Omental fat pad (tissue), 4 donors: ENCODE data around the gene LPCAT1. TPM values are rescaled to one million over a fixed set of nuclear protein-coding genes. Genes with fewer than 3 reads are reported as not detected.

Source experiments
- ATAC-seq: fragments of 150-250 bp; one replicate; pipeline ENCODE4 v1.9.1; 2016; ENCODE audit warnings: mild to moderate bottlenecking, moderate library complexity; ENCODE audit not compliant: low FRiP score
- DNase-seq: peaks from one replicate; pipeline ENCODE4 v3.0.0-alpha.2; 2019; ENCODE audit warnings: low spot score
- total RNA-seq, 4 donors: library from RNA; depleted of rRNA; stranded (reverse); fragments of >200 nt; gene quantifications; one replicate each; pipeline ENCODE4 v1.1.0, GENCODE V29; 2016
- TF ChIP-seq, protein P1 (sequence below), 3 donors: fragments of 450-650 bp; IDR thresholded peaks; one replicate each; pipeline ENCODE4 v1.5.1; 2016 to 2017; ENCODE audit warnings: antibody characterized with exemption in 3 of 3, mild to moderate bottlenecking in 3 of 3, moderate library complexity in 2 of 3

Gene LPCAT1
- total RNA-seq, 4 donors from 2014 or later = 22.3 to 37.1 (median 34.5) TPM

DNA sequence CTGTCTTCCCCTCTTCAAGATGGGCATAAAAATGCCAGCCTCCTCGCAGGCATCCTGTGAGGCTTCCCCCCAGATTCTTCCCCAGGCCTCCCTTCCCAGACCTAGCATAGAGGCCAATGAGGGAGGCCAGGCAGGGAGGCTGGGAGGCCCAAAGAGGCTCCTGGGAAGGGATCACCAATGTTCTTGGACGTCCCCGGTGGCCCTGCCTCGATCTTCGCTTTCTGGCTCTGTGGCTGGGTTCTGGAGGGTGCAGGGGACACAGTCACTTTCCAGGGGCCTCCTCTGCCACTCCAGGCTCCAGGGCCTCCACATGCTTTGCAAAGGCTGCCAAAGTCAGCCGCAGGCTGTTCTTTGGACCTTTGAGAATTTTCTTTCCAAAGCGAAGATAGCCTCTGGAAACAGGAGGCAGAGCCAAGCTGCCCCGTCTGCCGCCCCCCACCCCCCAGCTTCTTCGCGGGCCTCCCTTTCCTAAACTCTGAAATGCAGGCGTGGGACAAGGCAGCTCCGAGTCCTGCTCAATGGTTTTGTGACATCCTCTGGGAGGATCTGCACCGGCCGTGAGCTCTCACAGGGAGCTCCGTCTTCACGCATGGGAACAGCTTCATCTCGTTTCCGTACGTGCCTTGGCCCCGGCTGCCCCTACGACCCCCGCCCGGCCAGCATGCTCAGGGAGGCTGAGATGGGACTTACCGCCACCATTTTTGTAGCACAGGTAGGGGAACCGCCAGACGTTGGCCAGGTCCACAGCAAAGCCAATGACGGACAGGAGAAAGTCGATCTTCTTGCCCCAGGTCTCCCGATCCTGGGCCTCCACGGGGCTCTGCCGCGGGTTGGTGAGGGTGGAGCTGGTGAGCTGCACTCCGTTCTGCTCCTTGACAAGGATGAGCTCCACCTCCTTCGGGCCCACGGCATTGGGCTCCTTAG, 81.3 kb downstream of the LPCAT1 start:
- no peak for DNase-seq
- TF ChIP-seq, protein P1, sequence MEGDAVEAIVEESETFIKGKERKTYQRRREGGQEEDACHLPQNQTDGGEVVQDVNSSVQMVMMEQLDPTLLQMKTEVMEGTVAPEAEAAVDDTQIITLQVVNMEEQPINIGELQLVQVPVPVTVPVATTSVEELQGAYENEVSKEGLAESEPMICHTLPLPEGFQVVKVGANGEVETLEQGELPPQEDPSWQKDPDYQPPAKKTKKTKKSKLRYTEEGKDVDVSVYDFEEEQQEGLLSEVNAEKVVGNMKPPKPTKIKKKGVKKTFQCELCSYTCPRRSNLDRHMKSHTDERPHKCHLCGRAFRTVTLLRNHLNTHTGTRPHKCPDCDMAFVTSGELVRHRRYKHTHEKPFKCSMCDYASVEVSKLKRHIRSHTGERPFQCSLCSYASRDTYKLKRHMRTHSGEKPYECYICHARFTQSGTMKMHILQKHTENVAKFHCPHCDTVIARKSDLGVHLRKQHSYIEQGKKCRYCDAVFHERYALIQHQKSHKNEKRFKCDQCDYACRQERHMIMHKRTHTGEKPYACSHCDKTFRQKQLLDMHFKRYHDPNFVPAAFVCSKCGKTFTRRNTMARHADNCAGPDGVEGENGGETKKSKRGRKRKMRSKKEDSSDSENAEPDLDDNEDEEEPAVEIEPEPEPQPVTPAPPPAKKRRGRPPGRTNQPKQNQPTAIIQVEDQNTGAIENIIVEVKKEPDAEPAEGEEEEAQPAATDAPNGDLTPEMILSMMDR (IDR thresholded peaks at IDR 0.05) = no peak

DNA sequence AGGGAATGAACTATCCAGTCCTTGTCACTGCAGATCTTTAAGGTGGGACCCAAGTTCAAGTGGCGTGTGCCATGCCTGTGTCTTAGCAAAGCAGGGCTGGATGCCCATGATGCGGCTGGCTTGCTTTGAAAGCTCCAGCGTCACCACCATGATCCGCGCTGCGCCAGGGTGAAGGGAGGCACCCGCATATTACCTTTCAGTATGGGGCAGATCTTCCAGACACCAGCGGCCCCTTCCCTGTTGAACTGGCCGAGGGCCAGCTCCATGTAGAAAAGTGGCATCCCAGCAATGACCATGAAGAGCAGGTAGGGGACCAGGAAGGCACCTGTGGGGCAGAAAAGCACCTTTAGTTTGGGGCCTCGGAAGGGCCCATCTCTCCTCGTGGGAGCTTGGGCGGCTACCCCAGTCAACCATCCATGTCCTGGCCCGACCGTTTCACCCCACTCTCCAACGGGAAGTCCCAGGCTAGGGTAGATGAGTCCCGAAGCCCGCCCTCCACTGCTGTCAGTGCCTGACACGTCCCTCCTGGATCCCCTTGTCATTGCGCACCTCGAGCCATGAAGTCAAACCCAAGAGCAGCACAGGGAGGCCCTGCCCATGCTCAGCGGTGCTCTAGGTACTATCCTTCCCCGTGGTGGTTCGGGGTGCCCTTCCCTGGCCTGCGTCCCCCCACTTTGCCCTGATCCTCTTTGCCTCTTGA, 82.4 kb downstream of the LPCAT1 start:
- no peak for DNase-seq
- TF ChIP-seq, protein P1 (IDR thresholded peaks at IDR 0.05) = no peak
- ATAC-seq = no peak

More for the DNA sequence above, 81.3 kb downstream of the LPCAT1 start:
- no peak for ATAC-seq

DNA sequence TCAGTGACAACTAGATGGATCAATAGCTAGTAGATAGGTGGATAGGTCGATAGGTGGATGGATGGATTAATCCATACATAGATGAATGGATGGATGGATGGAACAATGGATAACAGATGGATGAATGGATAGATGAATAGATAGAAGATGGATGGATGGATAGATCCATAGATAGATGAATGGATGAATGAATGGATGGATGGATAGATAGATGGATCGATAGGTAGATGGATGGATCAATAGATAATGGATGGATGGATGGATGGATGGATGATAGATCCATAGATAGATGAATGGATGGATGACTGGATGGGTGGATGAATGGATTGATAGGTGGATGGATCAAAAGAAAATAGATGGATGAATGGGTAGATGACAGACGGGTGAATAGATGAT, 83.7 kb downstream of the LPCAT1 start:
- DNase-seq (no peak), ATAC-seq (no peak)
- TF ChIP-seq, protein P1 (IDR thresholded peaks at IDR 0.05) = no peak

DNA sequence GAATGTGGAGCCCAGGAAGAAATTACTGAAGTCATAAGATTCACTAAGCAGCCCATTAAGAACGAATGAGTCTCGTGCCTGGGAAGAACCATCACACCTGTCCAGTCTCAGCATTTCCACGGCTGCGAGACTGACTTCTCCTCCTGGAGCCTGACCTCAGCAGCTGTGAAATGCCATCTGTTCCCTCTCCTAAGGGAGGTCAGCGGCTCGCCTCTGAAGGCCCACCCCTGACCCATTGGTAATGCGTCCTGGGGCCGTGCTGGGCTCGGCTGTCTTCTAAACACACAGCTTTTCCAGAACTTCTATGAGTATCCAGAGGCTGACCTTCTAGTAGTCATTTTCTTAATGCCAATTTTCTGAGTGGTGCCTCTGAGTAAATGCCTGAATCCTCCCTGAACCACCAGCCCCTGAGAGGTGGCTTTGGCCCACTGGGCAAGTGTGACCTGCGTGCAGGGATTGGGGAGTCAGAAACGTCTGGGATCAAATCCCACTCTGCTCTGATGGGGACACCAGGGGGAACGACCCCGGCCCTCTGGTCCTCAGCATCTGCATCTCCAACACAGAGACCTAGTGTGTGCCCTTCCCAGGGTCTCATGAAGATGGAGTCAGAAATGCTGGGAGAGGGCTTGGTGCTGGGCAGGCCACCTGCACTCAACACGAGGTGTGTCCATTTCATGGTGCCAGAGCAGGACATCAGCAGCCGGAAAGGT, 84.2 kb downstream of the LPCAT1 start:
- DNase-seq (no peak), ATAC-seq (no peak)
- TF ChIP-seq, protein P1 (IDR thresholded peaks at IDR 0.05) = no peak

DNA sequence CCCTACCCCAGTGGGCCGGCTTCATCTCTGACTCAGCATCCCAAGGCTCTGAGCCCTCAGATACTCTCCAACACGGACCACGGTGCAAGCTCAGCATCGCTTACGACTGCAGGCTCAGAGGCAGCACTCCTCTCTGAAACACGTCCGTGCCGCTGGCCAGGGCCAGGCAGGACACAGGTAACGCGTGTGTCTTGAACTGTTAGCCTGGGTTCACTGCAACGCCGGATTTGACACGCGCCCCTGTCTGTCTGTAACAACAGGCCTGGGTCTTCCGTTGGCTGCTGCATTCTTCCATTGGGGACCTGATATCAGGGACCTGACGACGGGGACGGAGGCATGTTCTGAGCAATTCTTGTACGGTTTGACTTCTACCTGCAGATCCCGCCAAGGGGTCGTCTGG, 84.9 kb downstream of the LPCAT1 start:
- DNase-seq (no peak), ATAC-seq (no peak)
- TF ChIP-seq, protein P1 (IDR thresholded peaks at IDR 0.05) = no peak

DNA sequence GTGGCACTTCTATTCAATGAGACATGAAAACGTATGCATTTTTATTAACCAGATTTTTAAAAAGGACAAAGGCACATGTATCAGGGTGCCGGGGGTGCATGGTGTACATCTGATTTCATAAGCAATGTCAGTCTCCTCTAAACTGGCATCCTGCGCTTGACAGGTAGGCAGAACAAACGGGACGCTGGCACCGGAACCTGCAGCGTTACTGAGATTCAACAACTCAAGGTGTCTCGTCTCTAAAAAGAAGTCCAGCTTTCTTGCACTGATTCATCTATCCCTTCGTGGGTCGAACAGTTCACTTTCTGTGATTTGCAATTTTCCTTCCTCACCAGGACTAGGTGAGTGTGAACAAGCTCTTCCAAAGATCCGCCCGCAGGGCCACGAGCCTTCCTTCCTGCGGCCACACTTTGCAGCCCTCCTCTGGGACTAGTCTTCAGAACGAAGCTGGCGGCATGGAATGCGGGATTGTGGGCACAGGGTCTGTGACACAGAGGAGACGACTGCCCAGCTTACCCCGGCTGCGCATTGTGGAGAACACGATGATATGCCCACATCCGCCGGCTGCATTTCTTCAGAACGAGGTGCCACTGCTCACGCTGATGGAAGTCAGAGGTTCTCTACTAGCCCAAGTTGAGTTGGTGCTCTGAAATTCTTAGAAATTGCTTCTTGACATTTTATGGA, 85.7 kb downstream of the LPCAT1 start:
- TF ChIP-seq, protein P1 (IDR thresholded peaks at IDR 0.05) = no peak
- ATAC-seq (no peak), DNase-seq (no peak)
